ENCODE data around the gene IDH3A.

GRCh38 chr15:78157203-78157602, 8.0 kb downstream of the IDH3A start:
- TF ChIP-seq CTCF (conservative IDR thresholded peaks at IDR 0.05; ENCODE audit: low read depth, low read length) (no peak), EZH2 (IDR thresholded peaks at IDR 0.05; ENCODE audit: borderline replicate concordance, low read depth, low read length, poor library complexity, severe bottlenecking) (no peak)

All from A673 (cell line).